Iris pigment epithelial cell (primary cell): ENCODE measurements around the gene CDYL2.
"Not testable (repeated sequence)": the region's sequence is repeated elsewhere in the genome, so short reads cannot be mapped to it uniquely, and the experiment has no call there.

Experiments used
- DNase-seq: peaks from one replicate; pipeline ENCODE4 v3.0.0-alpha.2; 2011; ENCODE audit warnings: low read depth

Gene CDYL2, protein sequence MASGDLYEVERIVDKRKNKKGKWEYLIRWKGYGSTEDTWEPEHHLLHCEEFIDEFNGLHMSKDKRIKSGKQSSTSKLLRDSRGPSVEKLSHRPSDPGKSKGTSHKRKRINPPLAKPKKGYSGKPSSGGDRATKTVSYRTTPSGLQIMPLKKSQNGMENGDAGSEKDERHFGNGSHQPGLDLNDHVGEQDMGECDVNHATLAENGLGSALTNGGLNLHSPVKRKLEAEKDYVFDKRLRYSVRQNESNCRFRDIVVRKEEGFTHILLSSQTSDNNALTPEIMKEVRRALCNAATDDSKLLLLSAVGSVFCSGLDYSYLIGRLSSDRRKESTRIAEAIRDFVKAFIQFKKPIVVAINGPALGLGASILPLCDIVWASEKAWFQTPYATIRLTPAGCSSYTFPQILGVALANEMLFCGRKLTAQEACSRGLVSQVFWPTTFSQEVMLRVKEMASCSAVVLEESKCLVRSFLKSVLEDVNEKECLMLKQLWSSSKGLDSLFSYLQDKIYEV

DNA sequence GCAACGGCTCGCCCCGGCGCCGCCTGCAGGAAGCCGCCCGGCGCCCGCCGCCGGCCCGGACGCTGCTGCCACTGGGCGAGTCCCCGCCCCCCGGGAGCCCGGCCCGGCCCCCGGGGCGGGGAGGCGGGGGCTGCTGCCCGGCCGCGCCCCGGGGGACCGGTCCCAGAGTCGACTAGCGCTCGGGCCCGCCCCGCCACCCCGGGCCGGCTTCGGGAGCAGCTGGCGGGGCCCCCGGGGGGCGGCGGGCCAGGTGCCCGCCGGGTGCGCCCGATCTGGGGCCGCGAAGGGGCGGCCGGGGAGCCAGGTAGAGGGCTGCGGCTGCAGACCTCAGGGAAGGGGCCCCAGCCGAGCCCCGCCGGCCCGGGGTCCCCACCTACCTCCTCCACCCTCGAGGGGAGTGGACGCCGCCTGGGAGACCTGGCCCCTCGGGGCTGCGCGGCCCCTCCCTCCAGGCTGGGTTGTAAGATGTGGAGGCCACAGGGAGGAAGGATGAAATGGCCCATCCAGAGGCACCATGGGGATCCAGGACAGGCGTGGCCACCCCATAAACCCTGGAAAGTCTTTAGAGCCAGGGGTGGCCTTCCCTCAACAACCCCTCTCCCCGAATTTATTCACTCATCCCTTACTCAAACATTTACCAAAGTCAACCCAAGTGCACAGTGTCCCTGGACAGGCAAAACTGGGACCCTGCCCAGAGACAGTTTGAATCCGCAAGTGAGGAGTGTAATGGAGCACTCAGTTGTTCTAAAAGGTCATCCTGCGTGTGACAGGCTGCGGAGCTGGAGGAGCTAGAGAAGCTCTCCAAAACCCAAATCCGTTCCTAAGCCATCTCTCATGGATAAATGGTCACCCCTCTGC lies at the start of gene CDYL2:
Gene CDYL2 (minus strand): TSS at position 73 of the 858 bp plus-strand sequence. CDS start 425 bp downstream, outside the sequence.
- no peak for DNase-seq

GRCh38 chr16:80852261-80852872 lies 48.0 kb upstream of the CDYL2 start:
- peak; percentile 36 for DNase-seq

DNA sequence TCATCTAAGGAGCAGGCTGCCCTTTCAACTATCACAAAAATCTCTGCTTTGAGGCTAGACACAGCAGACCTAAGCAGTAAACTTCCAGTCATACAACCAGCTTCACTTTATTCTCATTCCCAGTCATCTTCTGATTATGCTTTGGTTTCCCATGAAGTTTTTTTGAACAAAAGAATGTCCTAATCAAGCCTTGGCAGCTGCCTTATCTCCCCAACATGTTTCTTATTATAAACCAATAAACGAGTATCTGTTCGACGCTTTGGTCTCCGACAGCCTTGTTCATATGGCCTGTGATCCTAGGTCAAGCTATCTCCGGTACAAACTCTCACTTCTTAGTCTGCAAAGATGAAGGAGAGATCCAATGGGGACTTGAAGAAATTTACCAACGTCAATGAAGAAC lies 47.4 kb upstream of the CDYL2 start:
- DNase-seq, result no peak

- no peak for DNase-seq
These were observed 46.4 kb upstream of the CDYL2 start for GRCh38 chr16:80850757-80851156.

GRCh38 chr16:80848862-80849261 lies 44.5 kb upstream of the CDYL2 start:
- no peak for DNase-seq

DNA sequence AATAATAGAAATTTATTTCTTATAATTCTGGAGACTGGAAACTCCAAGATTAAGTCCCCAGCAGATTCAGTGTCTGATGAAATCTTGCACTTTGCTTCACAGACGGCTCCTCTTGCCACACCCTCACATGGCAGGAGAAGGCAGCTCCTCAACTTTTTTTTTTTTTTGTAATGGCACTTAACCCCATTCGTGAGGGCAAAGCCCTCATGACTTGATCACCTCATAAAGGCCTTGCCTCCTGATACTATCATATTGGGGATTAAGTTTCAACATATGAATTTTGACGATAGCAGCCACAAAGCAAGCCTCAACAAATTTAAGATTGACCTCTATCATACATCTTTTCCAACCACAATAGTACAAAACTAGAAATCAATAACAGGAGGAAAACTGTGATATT lies 42.3 kb upstream of the CDYL2 start:
- no peak for DNase-seq

DNA sequence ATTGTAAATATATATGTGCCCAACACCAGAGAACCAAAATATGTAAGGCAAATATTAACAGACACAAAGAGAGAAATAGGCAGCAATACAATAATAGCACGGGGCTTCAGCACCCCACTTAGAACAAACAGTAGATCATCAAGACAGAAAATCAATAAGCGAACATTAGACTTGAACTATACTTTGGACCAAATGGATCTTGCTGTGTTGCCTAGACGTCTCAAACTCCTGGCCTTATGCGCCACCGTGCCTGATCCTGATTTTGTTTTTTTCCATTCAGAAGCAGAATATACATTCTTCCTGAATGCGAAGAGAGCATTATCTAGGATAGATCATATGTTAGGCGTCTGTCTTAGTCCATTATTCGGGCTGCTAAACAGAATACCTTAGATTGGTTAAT lies 41.9 kb upstream of the CDYL2 start:
- no peak for DNase-seq

- no peak for DNase-seq
These were observed 40.0 kb upstream of the CDYL2 start for GRCh38 chr16:80844395-80844794.

DNA sequence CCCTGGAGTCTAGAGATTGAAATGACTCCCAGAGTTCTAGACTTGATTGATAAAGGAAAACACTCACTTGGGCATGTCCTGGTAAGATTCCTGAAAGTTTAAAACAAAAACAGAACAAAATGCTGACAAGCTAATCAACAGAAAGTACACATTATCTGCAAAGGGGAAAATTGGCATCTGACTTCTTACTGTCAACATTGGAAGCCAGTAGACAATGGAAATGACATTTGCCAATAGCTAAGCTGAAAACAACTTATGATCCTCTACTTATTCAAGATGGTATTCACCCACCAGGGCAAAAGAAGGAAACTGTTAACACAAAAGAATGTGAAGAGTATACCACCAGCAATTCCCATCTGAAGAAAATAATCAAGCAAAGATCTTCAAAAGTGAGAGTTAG lies 36.8 kb upstream of the CDYL2 start:
- DNase-seq, result no peak

DNA sequence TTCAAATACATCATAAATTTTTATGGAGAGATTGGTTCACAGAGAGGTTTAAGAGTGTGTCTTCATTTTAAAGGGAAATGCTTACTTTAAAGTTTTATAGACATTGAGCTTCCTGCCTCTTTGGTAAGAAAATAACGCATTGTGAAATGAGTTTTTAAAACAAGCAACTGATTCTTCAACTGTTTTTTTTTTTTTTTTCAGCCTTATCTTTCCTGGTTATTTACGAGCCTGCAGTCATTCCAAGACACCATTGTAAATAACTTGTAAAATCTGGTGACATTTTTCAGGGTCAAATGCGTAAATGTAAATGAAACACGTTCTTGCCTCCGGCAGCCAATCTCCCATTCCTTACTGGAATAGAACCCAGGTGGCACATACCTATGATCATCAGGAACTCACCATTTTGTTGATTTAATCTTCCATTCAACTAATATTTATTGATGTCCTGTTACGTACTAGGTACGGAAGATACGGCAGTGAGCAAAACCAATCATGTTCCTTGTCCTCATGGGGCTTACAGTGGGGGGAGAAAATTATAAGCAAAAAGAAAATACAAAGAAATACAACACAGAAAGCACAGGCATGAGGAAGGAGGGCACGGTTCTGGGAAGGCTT lies 33.2 kb upstream of the CDYL2 start:
- DNase-seq, result no peak

DNA sequence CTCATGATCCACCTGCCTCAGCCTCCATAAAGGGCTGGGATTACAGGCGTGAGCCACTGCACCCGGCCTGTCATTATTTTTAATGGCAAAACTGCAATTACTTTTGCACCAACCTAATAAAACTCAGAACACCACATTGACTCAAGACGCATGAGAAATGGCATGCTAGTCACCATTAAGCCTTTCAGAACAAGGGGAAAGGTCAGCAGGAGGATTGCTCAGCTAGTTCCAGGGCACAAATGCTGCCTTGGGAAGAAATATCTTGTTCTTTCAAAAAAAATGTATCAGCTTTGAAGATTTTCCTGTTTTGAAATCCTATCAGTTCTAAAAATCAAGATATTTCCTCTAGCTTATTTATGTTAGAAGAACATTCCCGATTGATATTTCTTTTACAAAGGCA lies 32.4 kb upstream of the CDYL2 start:
- no peak for DNase-seq

DNA sequence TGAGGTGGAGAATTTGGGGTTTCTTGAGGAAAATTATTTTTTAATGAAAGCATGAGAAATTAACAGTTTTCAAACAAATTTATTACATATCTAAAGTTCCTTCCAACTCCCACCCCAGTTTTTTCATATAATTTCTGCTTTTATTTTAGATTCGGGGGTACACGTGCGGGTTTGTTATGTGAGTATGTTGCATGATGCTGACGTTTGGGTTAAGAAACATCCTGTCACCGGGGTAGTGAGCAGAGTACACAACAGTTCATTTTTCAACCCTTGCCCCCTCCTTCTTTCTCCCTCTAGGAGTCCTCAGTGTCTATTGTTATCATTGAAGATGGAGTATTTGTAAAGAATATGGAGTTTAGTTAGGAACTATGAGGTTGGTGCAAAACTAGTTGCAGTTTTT lies 31.8 kb upstream of the CDYL2 start:
- DNase-seq, result no peak

DNA sequence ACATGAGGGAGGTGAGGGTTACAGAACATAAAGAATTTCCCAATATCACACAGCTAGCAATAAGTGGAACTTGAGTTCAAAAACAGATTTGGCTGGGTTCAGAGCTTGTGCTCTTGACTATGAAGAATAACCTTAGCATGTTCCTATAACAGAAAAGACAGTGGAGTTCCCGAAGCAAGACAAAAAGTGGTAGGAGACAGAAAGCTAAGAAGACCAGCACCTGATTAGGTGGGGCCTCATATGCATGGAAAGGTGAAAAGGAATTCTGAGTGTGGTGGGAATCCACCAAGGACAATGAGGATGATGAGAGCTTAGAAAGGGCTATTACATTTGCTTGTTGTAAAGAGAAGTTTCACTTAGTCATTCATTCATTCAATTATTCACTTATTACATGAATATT lies 26.6 kb upstream of the CDYL2 start:
- no peak for DNase-seq

- no peak for DNase-seq
These were observed 24.1 kb upstream of the CDYL2 start for GRCh38 chr16:80828495-80828894.

GRCh38 chr16:80827007-80827406 lies 22.6 kb upstream of the CDYL2 start:
- DNase-seq, result no peak

DNA sequence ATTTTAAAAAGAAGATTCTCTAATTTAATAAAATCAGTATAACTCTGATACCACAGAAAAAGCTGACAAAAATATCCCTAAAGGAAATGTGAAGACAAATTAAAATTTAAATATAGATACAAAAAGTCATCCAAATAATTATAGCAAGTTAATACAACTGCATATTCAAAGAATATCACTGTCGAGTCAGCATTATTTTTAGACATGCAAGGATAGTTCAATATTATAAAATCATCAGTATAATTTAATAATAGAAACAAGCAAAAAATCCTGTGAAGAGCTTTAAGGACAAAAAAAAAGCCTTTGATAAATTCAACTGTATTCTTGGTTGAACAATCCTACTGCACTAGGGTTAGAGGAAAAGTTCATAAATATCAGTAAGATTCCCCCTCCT lies 21.0 kb upstream of the CDYL2 start:
- no peak for DNase-seq

DNA sequence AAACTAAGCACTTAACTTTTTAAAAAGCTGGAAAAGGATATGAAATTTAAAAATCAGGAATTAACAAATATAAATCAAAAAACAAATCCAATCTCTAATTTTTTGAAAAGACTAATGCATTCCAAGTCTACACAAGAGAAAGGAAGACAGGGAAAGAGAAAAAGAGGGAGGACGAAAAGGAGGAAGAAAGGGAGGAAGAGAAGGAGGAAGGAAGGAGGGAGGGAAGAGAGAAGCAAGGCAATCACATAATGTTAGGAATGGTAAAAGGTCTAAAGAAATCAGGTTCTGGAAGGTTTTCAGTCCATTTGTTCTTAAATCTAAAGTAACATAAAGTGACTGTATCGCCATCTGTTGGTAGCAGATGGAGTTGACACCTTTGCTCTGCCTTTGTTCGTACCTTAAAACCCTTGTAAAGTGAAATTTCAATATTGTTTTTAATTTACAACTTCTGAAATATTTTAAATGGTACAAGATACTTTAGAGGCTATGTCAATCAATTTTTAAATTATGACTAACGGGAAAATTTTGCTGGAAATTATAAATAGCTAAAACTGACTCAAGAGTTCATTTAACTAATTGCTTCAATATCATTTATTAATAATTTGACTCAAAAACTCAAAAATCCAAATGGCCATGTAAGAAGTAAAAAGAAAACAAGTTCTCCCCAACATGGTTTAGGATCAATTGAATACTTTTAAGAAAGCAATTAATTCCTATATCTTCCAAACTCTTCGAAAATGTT lies 20.4 kb upstream of the CDYL2 start:
- DNase-seq, result peak; percentile 68

DNA sequence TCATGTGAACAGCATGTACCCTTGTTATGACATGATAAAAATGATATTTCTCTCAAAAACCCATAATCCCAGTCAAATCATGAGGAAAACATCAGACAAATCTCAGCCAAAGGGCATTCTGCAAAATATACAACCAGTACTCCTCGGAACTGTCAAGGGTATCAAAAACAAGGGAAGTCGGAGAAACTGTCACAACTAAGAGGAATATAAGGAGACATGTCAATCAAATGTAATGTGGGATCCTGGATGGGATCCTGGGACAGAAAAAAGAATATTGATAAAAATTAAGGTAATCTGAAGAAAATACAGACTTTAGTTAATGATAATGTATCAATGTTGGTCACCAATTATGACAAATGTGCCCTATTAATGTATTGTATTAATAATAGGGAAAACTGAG lies 15.6 kb upstream of the CDYL2 start:
- DNase-seq, result no peak

DNA sequence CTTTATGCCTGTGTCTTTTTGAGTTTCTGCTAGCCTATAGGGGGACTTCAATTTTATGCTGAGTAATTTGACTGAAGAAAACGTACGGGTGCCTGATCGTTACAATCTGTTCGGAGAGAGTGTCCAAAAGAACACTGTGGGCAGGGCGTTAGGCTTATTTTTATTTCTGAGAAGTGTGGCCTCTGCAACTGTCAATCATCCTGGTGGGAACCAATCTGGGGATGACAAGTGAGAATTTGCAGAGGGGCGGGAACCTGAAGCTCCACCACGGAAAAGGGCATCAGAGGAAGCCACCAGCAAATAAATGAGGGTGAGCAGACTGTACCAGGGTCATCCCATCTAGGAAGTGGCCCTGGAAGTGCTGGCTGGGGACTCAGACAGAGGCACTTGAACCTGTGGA lies 12.0 kb upstream of the CDYL2 start:
- no peak for DNase-seq

DNA sequence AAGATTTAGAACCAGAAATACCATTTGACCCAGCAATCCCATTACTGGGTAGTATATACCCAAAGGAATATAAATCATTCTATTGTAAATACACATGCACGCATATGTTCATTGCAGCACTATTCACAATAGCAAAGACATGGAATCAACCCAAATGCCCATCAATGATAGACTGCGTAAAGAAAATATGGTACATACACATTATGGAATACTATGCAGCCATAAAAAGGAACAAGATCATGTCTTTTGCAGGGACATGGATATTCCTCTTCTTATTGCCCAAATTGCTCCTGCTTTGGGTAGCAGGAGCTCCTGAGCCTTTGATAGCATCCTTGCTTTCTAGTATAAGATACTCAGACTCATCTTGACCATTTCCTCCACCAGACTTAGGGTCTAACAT lies 10.9 kb upstream of the CDYL2 start:
- DNase-seq, result not testable (repeated sequence)

GRCh38 chr16:80812593-80812992 lies 8.2 kb upstream of the CDYL2 start:
- no peak for DNase-seq

DNA sequence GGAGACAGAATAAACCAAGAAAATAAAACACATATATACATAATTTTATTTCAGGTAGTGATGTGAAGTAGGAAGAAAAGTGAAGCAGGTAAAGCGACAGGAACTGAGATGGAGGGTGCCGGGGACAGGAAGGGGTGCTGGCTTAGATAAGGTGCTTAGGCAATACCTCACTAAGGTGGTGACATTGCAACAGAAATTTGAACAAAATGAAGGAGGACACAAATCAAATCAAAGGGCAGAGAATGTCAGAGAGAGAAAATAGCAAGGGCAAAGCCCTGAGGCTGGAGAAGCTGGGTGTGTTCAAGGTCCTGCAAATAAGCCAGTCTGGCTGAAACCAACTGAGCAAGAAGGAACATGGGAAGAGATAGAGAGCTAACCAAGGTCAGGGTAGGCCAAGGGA lies 5.0 kb upstream of the CDYL2 start:
- no peak for DNase-seq
